WTC11 (cell line): Measurements from ENCODE around the gene PRR22. TPM values are rescaled to one million over a fixed set of nuclear protein-coding genes. Genes with fewer than 3 reads are reported as not detected.

Source experiments
- ARID4B ChIP-seq: sonication (generic); formaldehyde crosslinking; IDR thresholded peaks from 2 replicates; pipeline ENCODE4 v1.8.0; 2023; ENCODE audit warnings: missing genetic modification reagents, mild to moderate bottlenecking, borderline replicate concordance
- ATF2 ChIP-seq: sonication (generic); formaldehyde crosslinking; IDR thresholded peaks from 2 replicates; pipeline ENCODE4 v1.8.1; 2022; ENCODE audit warnings: low read depth, missing genetic modification reagents, borderline replicate concordance
- ETV6 ChIP-seq: sonication (generic); formaldehyde crosslinking; IDR thresholded peaks from 2 replicates; pipeline ENCODE4 v1.8.1; 2022; ENCODE audit warnings: mild to moderate bottlenecking, missing genetic modification reagents
- FOXP1 ChIP-seq: sonication (generic); formaldehyde crosslinking; IDR thresholded peaks from 2 replicates; pipeline ENCODE4 v1.8.0; 2022; ENCODE audit warnings: missing genetic modification reagents, mild to moderate bottlenecking, moderate library complexity, borderline replicate concordance
- GRHL2 ChIP-seq: fragments of 250-450 bp; sonication (Bioruptor Pico); IDR thresholded peaks from 2 replicates; pipeline ENCODE4 v1.8.0; 2022; ENCODE audit warnings: mild to moderate bottlenecking, moderate library complexity; ENCODE audit not compliant: insufficient replicate concordance, severe bottlenecking
- GTF2I ChIP-seq: fragments of 250-450 bp; sonication (Bioruptor Pico); conservative IDR thresholded peaks from 2 replicates; pipeline ENCODE4 v1.4.0; 2021; ENCODE audit warnings: mild to moderate bottlenecking
- HMGA2 ChIP-seq: fragments of 250-450 bp; sonication (Bioruptor Pico); IDR thresholded peaks from 2 replicates; pipeline ENCODE4 v1.4.0; 2021; ENCODE audit warnings: mild to moderate bottlenecking, moderate library complexity
- HMGXB4 ChIP-seq: sonication (generic); formaldehyde crosslinking; IDR thresholded peaks from 2 replicates; pipeline ENCODE4 v1.8.1; 2023; ENCODE audit warnings: mild to moderate bottlenecking, moderate library complexity, missing genetic modification reagents
- JAZF1 ChIP-seq: fragments of 250-450 bp; sonication (Bioruptor Pico); IDR thresholded peaks from 2 replicates; pipeline ENCODE4 v1.9.0; 2021; ENCODE audit warnings: moderate library complexity, mild to moderate bottlenecking, inconsistent platforms
- NFYB ChIP-seq: sonication (generic); formaldehyde crosslinking; conservative IDR thresholded peaks from 2 replicates; pipeline ENCODE4 v1.8.0; 2022; ENCODE audit warnings: low read depth, missing genetic modification reagents
- OVOL2 ChIP-seq: fragments of 250-450 bp; sonication (Bioruptor Pico); IDR thresholded peaks from 2 replicates; pipeline ENCODE4 v1.9.0; 2021; ENCODE audit warnings: mild to moderate bottlenecking, borderline replicate concordance
- PRRX2 ChIP-seq: fragments of 250-450 bp; sonication (Bioruptor Pico); IDR thresholded peaks from 2 replicates; pipeline ENCODE4 v1.8.0; 2021; ENCODE audit warnings: mild to moderate bottlenecking
- RELA ChIP-seq: sonication (generic); formaldehyde crosslinking; IDR thresholded peaks from 2 replicates; pipeline ENCODE4 v1.8.1; 2022; ENCODE audit warnings: missing genetic modification reagents, mild to moderate bottlenecking, borderline replicate concordance
- SMAD3 ChIP-seq: sonication (generic); formaldehyde crosslinking; IDR thresholded peaks from 2 replicates; pipeline ENCODE4 v1.8.0; 2022; ENCODE audit warnings: missing genetic modification reagents, mild to moderate bottlenecking, borderline replicate concordance
- SMAD4 ChIP-seq: sonication (generic); formaldehyde crosslinking; IDR thresholded peaks from 2 replicates; pipeline ENCODE4 v1.8.0; 2022; ENCODE audit warnings: mild to moderate bottlenecking, missing genetic modification reagents
- SP1 ChIP-seq: sonication (generic); formaldehyde crosslinking; conservative IDR thresholded peaks from 2 replicates; pipeline ENCODE4 v1.8.1; 2022; ENCODE audit warnings: missing genetic modification reagents
- TCF7 ChIP-seq: sonication (generic); formaldehyde crosslinking; IDR thresholded peaks from 2 replicates; pipeline ENCODE4 v1.8.0; 2022; ENCODE audit warnings: mild to moderate bottlenecking, low read depth, missing genetic modification reagents, moderate library complexity
- TEAD1 ChIP-seq: sonication (generic); formaldehyde crosslinking; IDR thresholded peaks from 2 replicates; pipeline ENCODE4 v1.8.0; 2022; ENCODE audit warnings: mild to moderate bottlenecking, missing genetic modification reagents
- ZBTB21 ChIP-seq: sonication (generic); formaldehyde crosslinking; IDR thresholded peaks from 2 replicates; pipeline ENCODE4 v1.8.1; 2023; ENCODE audit warnings: mild to moderate bottlenecking, missing genetic modification reagents, borderline replicate concordance
- ZNF219 ChIP-seq: sonication (generic); formaldehyde crosslinking; IDR thresholded peaks from 2 replicates; pipeline ENCODE4 v1.8.0; 2023; ENCODE audit warnings: missing genetic modification reagents, mild to moderate bottlenecking, borderline replicate concordance
- ZNF263 ChIP-seq: sonication (generic); formaldehyde crosslinking; IDR thresholded peaks from 2 replicates; pipeline ENCODE4 v1.8.1; 2022; ENCODE audit warnings: low read depth, mild to moderate bottlenecking, moderate library complexity, missing genetic modification reagents
- ZNF423 ChIP-seq: fragments of 250-450 bp; sonication (Bioruptor Pico); IDR thresholded peaks from 2 replicates; pipeline ENCODE4 v2.1.2; 2022; ENCODE audit warnings: mild to moderate bottlenecking, moderate library complexity
- ZNF532 ChIP-seq: fragments of 250-450 bp; sonication (Bioruptor Pico); IDR thresholded peaks from 2 replicates; pipeline ENCODE4 v1.9.0; 2021; ENCODE audit warnings: mild to moderate bottlenecking, borderline replicate concordance
- total RNA-seq: library from RNA; stranded (reverse); gene quantifications from 3 replicates; pipeline ENCODE4 v1.2.3, GENCODE V29; 2021
- TF ChIP-seq, protein P1 (sequence below): sonication (generic); formaldehyde crosslinking; IDR thresholded peaks from 2 replicates; pipeline ENCODE4 v1.8.1; 2022; ENCODE audit warnings: mild to moderate bottlenecking, moderate library complexity, missing genetic modification reagents
- TF ChIP-seq, protein P2 (sequence below): fragments of 200-600 bp; IDR thresholded peaks from 2 replicates; pipeline ENCODE4 v1.8.0; 2022; ENCODE audit warnings: antibody characterized with exemption
- TF ChIP-seq, protein P3 (sequence below): sonication (generic); formaldehyde crosslinking; IDR thresholded peaks from 2 replicates; pipeline ENCODE4 v1.8.0; 2022; ENCODE audit warnings: mild to moderate bottlenecking, missing genetic modification reagents

The PRR22 gene
- total RNA-seq, 1 experiment from 2014 or later, result 3.3 TPM

- TF ChIP-seq HMGXB4 (CRISPR knock-in tag), result no peak
- TF ChIP-seq GTF2I (CRISPR knock-in tag), result no peak
- no peak for TF ChIP-seq SP1 (CRISPR knock-in tag)
- TF ChIP-seq, protein P1, sequence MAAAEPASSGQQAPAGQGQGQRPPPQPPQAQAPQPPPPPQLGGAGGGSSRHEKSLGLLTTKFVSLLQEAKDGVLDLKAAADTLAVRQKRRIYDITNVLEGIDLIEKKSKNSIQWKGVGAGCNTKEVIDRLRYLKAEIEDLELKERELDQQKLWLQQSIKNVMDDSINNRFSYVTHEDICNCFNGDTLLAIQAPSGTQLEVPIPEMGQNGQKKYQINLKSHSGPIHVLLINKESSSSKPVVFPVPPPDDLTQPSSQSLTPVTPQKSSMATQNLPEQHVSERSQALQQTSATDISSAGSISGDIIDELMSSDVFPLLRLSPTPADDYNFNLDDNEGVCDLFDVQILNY, result no peak
- no peak for TF ChIP-seq RELA
- no peak for TF ChIP-seq ZNF423 (CRISPR knock-in tag)
- TF ChIP-seq PRRX2 (CRISPR knock-in tag), result no peak
- no peak for TF ChIP-seq JAZF1 (CRISPR knock-in tag)
- TF ChIP-seq ZNF263 (CRISPR knock-in tag), result no peak
- no peak for TF ChIP-seq ZNF532 (CRISPR knock-in tag)
- no peak for TF ChIP-seq FOXP1
- no peak for TF ChIP-seq NFYB
- no peak for TF ChIP-seq ATF2 (CRISPR knock-in tag)
- TF ChIP-seq ZBTB21 (CRISPR knock-in tag), result no peak
- TF ChIP-seq TCF7, result peak; percentile 91; the same call in 1 of the 2 replicates
- TF ChIP-seq ARID4B (CRISPR knock-in tag), result no peak; the same call in none of the 2 replicates
- TF ChIP-seq, protein P2, sequence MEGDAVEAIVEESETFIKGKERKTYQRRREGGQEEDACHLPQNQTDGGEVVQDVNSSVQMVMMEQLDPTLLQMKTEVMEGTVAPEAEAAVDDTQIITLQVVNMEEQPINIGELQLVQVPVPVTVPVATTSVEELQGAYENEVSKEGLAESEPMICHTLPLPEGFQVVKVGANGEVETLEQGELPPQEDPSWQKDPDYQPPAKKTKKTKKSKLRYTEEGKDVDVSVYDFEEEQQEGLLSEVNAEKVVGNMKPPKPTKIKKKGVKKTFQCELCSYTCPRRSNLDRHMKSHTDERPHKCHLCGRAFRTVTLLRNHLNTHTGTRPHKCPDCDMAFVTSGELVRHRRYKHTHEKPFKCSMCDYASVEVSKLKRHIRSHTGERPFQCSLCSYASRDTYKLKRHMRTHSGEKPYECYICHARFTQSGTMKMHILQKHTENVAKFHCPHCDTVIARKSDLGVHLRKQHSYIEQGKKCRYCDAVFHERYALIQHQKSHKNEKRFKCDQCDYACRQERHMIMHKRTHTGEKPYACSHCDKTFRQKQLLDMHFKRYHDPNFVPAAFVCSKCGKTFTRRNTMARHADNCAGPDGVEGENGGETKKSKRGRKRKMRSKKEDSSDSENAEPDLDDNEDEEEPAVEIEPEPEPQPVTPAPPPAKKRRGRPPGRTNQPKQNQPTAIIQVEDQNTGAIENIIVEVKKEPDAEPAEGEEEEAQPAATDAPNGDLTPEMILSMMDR, result no peak
- no peak for TF ChIP-seq ETV6 (CRISPR knock-in tag)
- no peak for TF ChIP-seq GRHL2 (CRISPR knock-in tag)
- TF ChIP-seq TEAD1 (CRISPR knock-in tag), result peak; percentile 94
- TF ChIP-seq SMAD4 (CRISPR knock-in tag), result peak; percentile 70; the same call in 1 of the 2 replicates
- no peak for TF ChIP-seq HMGA2 (CRISPR knock-in tag)
- TF ChIP-seq OVOL2, result no peak
- TF ChIP-seq SMAD3, result no peak
- peak; percentile 89 for TF ChIP-seq ZNF219 (CRISPR knock-in tag)
- TF ChIP-seq, protein P3, sequence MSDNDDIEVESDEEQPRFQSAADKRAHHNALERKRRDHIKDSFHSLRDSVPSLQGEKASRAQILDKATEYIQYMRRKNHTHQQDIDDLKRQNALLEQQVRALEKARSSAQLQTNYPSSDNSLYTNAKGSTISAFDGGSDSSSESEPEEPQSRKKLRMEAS, result no peak
Observed at GRCh38 chr19:5803441-5803751, 18.9 kb upstream of the PRR22 start (continued).
